ENCODE results near the gene MED8. TPM values are rescaled to one million over a fixed set of nuclear protein-coding genes. Genes with fewer than 3 reads are reported as not detected.

The MED8 gene
- total RNA-seq, 1 experiment from 2014 or later: 31.1 TPM

DNA sequence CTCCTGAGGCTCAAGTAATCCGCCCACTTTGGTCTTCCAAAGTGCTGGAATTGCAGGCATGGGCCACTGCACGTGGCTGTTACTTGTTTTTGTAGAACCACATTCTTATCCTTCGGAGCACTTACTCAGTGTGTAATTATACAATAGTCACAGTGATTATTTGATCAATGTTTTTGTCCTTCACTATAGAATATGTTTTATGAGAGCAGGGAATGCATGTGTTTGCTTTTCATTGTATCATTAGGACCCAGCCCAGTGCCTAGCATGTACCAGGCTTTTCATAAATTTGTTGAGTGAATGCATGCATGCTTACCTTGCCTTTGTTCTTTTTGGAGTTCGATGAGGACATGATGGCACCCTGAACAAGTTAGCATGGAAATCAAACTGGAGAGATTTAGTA, 5.9 kb upstream of the MED8 start:
- Mint-ChIP-seq H3K27me3 (ENCODE audit: unreplicated experiment) (no peaks in the 10 kb centered on the region), H3K4me3 (ENCODE audit: low read depth, unreplicated experiment) (no peak overlapping the region), H3K36me3 (ENCODE audit: insufficient read depth, unreplicated experiment) (peaks cover under 1% of the 10 kb centered on the region), H3K27ac (ENCODE audit: unreplicated experiment) (no peak overlapping the region), H3K4me1 (ENCODE audit: low read depth, unreplicated experiment) (no peaks in the 10 kb centered on the region), H3K9me3 (ENCODE audit: low read depth, unreplicated experiment) (no peaks in the 10 kb centered on the region)
- DNase-seq: no peak
- intact Hi-C loops (cut with micrococcal nuclease; ENCODE audit: unreplicated experiment): no loop called here
- TF ChIP-seq, protein P1, sequence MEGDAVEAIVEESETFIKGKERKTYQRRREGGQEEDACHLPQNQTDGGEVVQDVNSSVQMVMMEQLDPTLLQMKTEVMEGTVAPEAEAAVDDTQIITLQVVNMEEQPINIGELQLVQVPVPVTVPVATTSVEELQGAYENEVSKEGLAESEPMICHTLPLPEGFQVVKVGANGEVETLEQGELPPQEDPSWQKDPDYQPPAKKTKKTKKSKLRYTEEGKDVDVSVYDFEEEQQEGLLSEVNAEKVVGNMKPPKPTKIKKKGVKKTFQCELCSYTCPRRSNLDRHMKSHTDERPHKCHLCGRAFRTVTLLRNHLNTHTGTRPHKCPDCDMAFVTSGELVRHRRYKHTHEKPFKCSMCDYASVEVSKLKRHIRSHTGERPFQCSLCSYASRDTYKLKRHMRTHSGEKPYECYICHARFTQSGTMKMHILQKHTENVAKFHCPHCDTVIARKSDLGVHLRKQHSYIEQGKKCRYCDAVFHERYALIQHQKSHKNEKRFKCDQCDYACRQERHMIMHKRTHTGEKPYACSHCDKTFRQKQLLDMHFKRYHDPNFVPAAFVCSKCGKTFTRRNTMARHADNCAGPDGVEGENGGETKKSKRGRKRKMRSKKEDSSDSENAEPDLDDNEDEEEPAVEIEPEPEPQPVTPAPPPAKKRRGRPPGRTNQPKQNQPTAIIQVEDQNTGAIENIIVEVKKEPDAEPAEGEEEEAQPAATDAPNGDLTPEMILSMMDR (IDR thresholded peaks at IDR 0.05; ENCODE audit: unreplicated experiment): no peak
- CTCF ChIA-PET: no interaction called here
- no TSS peak for BruUV-seq (replicated peaks)

DNA sequence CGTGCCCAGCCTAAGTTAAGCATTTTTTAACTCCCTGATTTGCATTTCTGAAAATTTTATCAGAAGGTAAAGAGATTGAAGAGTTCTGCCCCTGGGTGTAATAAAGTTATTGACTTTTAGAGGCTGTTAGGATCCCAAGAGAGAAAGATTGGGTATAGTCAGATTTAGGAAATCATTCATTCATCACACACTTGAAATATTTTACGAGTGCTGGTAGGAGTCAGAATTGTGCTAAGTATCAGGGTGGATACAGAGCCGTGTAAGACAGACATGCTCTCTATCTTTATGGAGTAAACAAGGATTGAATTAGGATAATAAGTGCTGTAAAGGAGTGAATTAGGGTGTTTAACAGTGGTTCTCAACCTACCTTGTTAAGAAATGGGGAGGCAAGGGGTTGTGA, 3.1 kb upstream of the MED8 start:
- no TSS peak for BruUV-seq (replicated peaks)
- Mint-ChIP-seq H3K27me3 (ENCODE audit: unreplicated experiment) (no peaks in the 10 kb centered on the region), H3K36me3 (ENCODE audit: insufficient read depth, unreplicated experiment) (peaks cover 19% of the 10 kb centered on the region), H3K4me3 (ENCODE audit: low read depth, unreplicated experiment) (no peak overlapping the region), H3K4me1 (ENCODE audit: low read depth, unreplicated experiment) (peaks cover 22% of the 10 kb centered on the region), H3K9me3 (ENCODE audit: low read depth, unreplicated experiment) (no peaks in the 10 kb centered on the region), H3K27ac (ENCODE audit: unreplicated experiment) (no peak overlapping the region)
- TF ChIP-seq, protein P1 (IDR thresholded peaks at IDR 0.05; ENCODE audit: unreplicated experiment): no peak
- CTCF ChIA-PET: no interaction called here
- no peak for DNase-seq
- intact Hi-C loops (cut with micrococcal nuclease; ENCODE audit: unreplicated experiment): no loop called here

DNA sequence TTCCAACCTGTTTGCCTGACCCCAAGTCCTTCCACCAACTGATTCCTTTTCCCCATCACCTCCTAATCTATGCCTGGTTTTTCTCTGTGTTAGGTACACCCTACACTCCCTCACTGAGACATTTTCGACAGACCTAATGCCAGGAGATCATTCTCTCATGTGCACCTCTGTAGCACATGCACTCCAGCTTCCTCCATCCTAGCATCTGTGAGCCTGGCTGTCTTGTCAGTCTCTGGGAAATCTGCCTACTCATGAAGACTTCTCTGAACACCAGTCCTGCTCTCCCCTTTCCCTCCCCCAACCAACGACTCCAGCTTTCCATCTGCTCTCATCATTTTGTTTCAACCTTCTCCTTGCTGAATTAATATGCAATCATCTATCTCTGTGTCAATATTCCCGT, 987 bp downstream of the MED8 start:
- Mint-ChIP-seq H3K36me3 (ENCODE audit: insufficient read depth, unreplicated experiment) (peaks cover 20% of the 10 kb centered on the region), H3K27ac (ENCODE audit: unreplicated experiment) (peak overlapping the region; percentile 94), H3K27me3 (ENCODE audit: unreplicated experiment) (no peaks in the 10 kb centered on the region), H3K4me3 (ENCODE audit: low read depth, unreplicated experiment) (peak overlapping the region; percentile 97), H3K9me3 (ENCODE audit: low read depth, unreplicated experiment) (no peaks in the 10 kb centered on the region), H3K4me1 (ENCODE audit: low read depth, unreplicated experiment) (peaks cover 25% of the 10 kb centered on the region)
- no TSS peak for BruUV-seq (replicated peaks)
- intact Hi-C loops (cut with micrococcal nuclease; ENCODE audit: unreplicated experiment): no loop called here
- no peak for DNase-seq
- TF ChIP-seq, protein P1 (IDR thresholded peaks at IDR 0.05; ENCODE audit: unreplicated experiment): no peak
- CTCF ChIA-PET: interaction anchor here (0.6 kb wide), 2 partner anchors 30 to 108 kb away, joined by 3 to 6 read pairs; no protein-coding TSS in a partner anchor

DNA sequence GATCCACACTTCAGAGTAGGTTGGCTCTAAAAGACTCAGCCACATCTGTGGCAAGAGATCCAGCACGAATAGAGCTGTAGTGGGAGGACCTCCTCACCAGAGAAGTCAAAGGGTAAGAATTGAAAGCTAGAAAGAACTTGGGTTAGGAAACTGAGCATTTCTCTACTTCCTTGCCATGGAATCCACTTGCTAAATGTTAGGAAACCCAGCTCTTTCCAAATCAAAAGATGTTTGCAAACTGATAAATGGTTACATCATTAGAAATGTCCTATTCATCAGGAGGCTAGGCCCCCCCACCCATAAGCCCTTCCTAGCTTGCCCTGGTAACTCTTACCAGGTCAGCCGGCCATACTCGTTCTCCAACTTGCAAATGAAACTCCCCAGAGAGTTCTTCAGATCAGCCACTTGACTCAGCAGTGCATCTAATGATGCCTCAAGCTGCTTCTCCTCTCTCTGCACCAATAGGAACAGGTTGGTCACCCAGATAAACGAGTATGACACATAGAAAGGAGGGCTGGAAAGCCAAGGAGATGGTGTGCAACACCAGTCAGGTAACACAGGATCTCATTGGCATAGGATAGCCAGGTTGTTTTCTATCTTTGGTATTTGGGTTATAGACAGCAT, 1.5 kb downstream of the MED8 start:
- no TSS peak for BruUV-seq (replicated peaks)
- Mint-ChIP-seq H3K4me3 (ENCODE audit: low read depth, unreplicated experiment) (peak overlapping the region; percentile 97), H3K27ac (ENCODE audit: unreplicated experiment) (peak overlapping the region; percentile 94), H3K9me3 (ENCODE audit: low read depth, unreplicated experiment) (no peaks in the 10 kb centered on the region), H3K4me1 (ENCODE audit: low read depth, unreplicated experiment) (peaks cover 25% of the 10 kb centered on the region), H3K27me3 (ENCODE audit: unreplicated experiment) (no peaks in the 10 kb centered on the region), H3K36me3 (ENCODE audit: insufficient read depth, unreplicated experiment) (peaks cover 26% of the 10 kb centered on the region)
- intact Hi-C loops (cut with micrococcal nuclease; ENCODE audit: unreplicated experiment): no loop called here
- TF ChIP-seq, protein P1 (IDR thresholded peaks at IDR 0.05; ENCODE audit: unreplicated experiment): no peak
- DNase-seq: no peak
- CTCF ChIA-PET: interaction anchor here (0.6 kb wide), 1 partner anchor 30 kb away, joined by 3 read pairs; no protein-coding TSS in a partner anchor
